ENCODE measurements around the gene SPAG16.

Gene SPAG16

GRCh38 chr2:213934560-213934959, 650.3 kb downstream of the SPAG16 start:
- TF ChIP-seq EP300 (IDR thresholded peaks at IDR 0.05; ENCODE audit: borderline replicate concordance) (no peak), CREB1 (IDR thresholded peaks at IDR 0.05; ENCODE audit: low read depth) (no peak), TAF1 (IDR thresholded peaks at IDR 0.05; ENCODE audit: low read depth) (no peak), RAD21 (IDR thresholded peaks at IDR 0.05; ENCODE audit: low read depth) (peak; percentile 54)

- TF ChIP-seq TAF1 (IDR thresholded peaks at IDR 0.05; ENCODE audit: low read depth) = no peak
- TF ChIP-seq CEBPB (IDR thresholded peaks at IDR 0.05) = no peak
- TF ChIP-seq TCF12 (IDR thresholded peaks at IDR 0.05; ENCODE audit: low read depth) = no peak
- TF ChIP-seq USF1 (IDR thresholded peaks at IDR 0.05) = no peak
- TF ChIP-seq TEAD4 (IDR thresholded peaks at IDR 0.05) = no peak
- no peak for TF ChIP-seq FOXM1 (IDR thresholded peaks at IDR 0.05; ENCODE audit: borderline replicate concordance, low read depth)
- TF ChIP-seq CREB1 (IDR thresholded peaks at IDR 0.05; ENCODE audit: low read depth) = no peak
- TF ChIP-seq NFIC (IDR thresholded peaks at IDR 0.05) = no peak
- TF ChIP-seq RAD21 (IDR thresholded peaks at IDR 0.05; ENCODE audit: low read depth) = no peak
- TF ChIP-seq EP300 (IDR thresholded peaks at IDR 0.05; ENCODE audit: borderline replicate concordance) = no peak
- TF ChIP-seq ZBTB7A (IDR thresholded peaks at IDR 0.05; ENCODE audit: low read depth) = no peak
- TF ChIP-seq EGR1 (IDR thresholded peaks at IDR 0.05) = no peak
- TF ChIP-seq REST (IDR thresholded peaks at IDR 0.05; ENCODE audit: low read depth) = no peak
- no peak for TF ChIP-seq MAX (IDR thresholded peaks at IDR 0.05)
These were observed 673.8 kb downstream of the SPAG16 start for GRCh38 chr2:213958086-213958485.

GRCh38 chr2:213959589-213959988, 675.3 kb downstream of the SPAG16 start:
- no peak for TF ChIP-seq TEAD4 (IDR thresholded peaks at IDR 0.05)
- TF ChIP-seq TAF1 (IDR thresholded peaks at IDR 0.05; ENCODE audit: low read depth) = no peak
- no peak for TF ChIP-seq ZBTB7A (IDR thresholded peaks at IDR 0.05; ENCODE audit: low read depth)
- no peak for TF ChIP-seq YY1 (IDR thresholded peaks at IDR 0.05; ENCODE audit: low read depth)
- no peak for TF ChIP-seq REST (IDR thresholded peaks at IDR 0.05; ENCODE audit: low read depth)
- TF ChIP-seq USF1 (IDR thresholded peaks at IDR 0.05) = no peak
- no peak for TF ChIP-seq CREB1 (IDR thresholded peaks at IDR 0.05; ENCODE audit: low read depth)
- no peak for TF ChIP-seq TCF12 (IDR thresholded peaks at IDR 0.05; ENCODE audit: low read depth)
- no peak for TF ChIP-seq MAX (IDR thresholded peaks at IDR 0.05)
- TF ChIP-seq CEBPB (IDR thresholded peaks at IDR 0.05) = no peak
- no peak for TF ChIP-seq EGR1 (IDR thresholded peaks at IDR 0.05)
- no peak for TF ChIP-seq NFIC (IDR thresholded peaks at IDR 0.05)
- TF ChIP-seq FOXM1 (IDR thresholded peaks at IDR 0.05; ENCODE audit: borderline replicate concordance, low read depth) = no peak
- no peak for TF ChIP-seq EP300 (IDR thresholded peaks at IDR 0.05; ENCODE audit: borderline replicate concordance)
- TF ChIP-seq RAD21 (IDR thresholded peaks at IDR 0.05; ENCODE audit: low read depth) = no peak

- no peak for TF ChIP-seq CREB1 (IDR thresholded peaks at IDR 0.05; ENCODE audit: low read depth)
- no peak for TF ChIP-seq MAX (IDR thresholded peaks at IDR 0.05)
- no peak for TF ChIP-seq REST (IDR thresholded peaks at IDR 0.05; ENCODE audit: low read depth)
- TF ChIP-seq YY1 (IDR thresholded peaks at IDR 0.05; ENCODE audit: low read depth) = no peak
- no peak for TF ChIP-seq USF1 (IDR thresholded peaks at IDR 0.05)
- TF ChIP-seq TAF1 (IDR thresholded peaks at IDR 0.05; ENCODE audit: low read depth) = no peak
These were observed 687.3 kb downstream of the SPAG16 start for GRCh38 chr2:213971536-213971935.

All from Ishikawa (cell line).